D721Med (cell line): ENCODE measurements around the gene TBKBP1.
A peak's percentile ranks its signal among the peaks of the same experiment; 100 is the strongest.
"Not testable (repeated sequence)": the region's sequence is repeated elsewhere in the genome, so short reads cannot be mapped to it uniquely, and the experiment has no call there.

Source experiments
- DNase-seq: peaks from one replicate; pipeline ENCODE4 v3.0.0; 2011; ENCODE audit warnings: low spot score; ENCODE audit not compliant: insufficient read length
- FAIRE-seq: peaks from 2 replicates; lab custom pipeline; 2011; peaks lifted over from hg19 to GRCh38; lab: Jason Lieb, UNC
- TF ChIP-seq, protein P1 (sequence below): IDR thresholded peaks from 2 replicates; pipeline ENCODE4 v1.5.1; 2012; ENCODE audit warnings: mild to moderate bottlenecking, control low read depth; ENCODE audit not compliant: insufficient read depth; ENCODE audit errors: missing control alignments

Gene TBKBP1

DNA sequence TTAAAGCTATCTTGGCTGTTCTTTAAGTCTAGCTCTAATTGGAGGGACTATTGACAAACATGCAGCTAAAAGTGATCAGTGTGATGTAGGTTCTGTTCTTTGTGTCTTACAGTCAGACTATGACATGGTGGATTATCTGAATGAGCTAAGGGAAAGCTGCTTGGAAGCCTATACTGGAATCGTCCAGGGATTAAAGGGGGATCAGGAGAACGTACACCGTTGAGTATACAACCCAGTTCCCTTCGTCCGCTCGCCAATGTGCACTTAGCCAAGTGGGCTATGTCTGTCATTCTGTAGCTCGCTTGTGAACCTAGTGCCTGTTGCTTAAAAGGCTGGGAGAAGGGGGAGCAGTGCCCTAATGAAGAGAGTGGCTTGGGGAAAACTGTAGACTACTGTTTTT lies 15.8 kb upstream of the TBKBP1 start:
- TF ChIP-seq, protein P1, sequence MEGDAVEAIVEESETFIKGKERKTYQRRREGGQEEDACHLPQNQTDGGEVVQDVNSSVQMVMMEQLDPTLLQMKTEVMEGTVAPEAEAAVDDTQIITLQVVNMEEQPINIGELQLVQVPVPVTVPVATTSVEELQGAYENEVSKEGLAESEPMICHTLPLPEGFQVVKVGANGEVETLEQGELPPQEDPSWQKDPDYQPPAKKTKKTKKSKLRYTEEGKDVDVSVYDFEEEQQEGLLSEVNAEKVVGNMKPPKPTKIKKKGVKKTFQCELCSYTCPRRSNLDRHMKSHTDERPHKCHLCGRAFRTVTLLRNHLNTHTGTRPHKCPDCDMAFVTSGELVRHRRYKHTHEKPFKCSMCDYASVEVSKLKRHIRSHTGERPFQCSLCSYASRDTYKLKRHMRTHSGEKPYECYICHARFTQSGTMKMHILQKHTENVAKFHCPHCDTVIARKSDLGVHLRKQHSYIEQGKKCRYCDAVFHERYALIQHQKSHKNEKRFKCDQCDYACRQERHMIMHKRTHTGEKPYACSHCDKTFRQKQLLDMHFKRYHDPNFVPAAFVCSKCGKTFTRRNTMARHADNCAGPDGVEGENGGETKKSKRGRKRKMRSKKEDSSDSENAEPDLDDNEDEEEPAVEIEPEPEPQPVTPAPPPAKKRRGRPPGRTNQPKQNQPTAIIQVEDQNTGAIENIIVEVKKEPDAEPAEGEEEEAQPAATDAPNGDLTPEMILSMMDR = no peak
- FAIRE-seq = peak; percentile 93
- peak; percentile 51 for DNase-seq

DNA sequence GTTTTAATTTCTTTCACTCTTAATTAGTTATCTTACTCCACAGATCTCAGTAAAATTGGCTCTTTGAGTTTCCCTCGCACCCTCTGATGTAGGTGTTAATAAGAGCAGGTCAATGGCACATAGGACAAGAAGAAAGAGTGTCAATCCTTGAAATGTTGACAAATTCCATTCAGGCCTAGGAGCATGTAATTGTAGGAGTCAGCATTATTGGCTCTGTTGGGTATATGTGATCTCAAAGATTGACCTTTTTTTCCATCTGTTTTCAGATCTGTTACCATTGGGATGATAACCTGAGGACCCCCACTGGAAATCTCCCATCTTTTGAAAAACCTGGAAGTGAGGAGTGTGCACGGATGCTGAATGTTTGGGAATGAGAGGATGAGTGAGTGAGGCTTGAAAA lies 11.8 kb upstream of the TBKBP1 start:
- FAIRE-seq (no peak), DNase-seq (no peak)
- TF ChIP-seq, protein P1 = no peak

DNA sequence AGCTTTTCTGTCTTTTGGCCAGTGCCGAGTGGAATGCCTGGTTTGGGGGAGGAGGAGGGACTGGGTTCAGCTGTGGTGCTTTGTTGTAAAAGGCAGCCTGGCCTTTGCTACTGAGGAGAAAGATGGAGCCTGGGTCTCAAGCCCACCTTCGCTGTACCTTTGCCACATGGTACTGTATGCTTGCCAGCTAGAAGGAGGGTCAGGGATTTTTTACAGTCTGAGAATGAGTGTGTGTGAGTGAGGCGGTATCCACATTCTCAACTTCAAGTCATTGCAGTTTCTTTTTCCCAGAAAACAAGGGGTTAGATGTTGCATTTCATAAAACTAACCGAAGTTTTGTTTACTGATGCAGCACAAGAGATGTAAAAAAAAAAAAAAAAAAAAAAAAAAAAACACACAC lies 11.2 kb upstream of the TBKBP1 start:
- not testable (repeated sequence) for DNase-seq, FAIRE-seq

DNA sequence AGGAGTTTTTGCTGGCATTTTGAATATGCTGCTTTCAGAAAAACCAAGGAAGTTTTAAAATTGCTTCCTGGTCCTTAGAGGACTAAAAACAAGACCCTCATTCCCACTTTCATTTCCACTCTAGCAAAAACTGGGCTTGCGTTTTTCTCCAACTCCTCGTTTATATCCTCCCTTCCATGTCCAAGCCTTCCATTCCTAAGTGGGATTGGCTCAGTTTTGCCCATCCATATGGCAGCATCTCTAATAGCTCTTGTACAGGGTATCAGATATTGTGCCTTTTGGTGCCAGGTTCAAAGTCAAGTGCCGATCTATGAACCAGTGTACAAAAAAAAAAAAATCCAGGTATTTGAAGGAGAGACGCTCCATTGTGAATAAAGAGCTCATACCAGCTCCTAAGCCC lies 9.9 kb upstream of the TBKBP1 start:
- TF ChIP-seq, protein P1 = no peak
- DNase-seq (no peak), FAIRE-seq (no peak)

DNA sequence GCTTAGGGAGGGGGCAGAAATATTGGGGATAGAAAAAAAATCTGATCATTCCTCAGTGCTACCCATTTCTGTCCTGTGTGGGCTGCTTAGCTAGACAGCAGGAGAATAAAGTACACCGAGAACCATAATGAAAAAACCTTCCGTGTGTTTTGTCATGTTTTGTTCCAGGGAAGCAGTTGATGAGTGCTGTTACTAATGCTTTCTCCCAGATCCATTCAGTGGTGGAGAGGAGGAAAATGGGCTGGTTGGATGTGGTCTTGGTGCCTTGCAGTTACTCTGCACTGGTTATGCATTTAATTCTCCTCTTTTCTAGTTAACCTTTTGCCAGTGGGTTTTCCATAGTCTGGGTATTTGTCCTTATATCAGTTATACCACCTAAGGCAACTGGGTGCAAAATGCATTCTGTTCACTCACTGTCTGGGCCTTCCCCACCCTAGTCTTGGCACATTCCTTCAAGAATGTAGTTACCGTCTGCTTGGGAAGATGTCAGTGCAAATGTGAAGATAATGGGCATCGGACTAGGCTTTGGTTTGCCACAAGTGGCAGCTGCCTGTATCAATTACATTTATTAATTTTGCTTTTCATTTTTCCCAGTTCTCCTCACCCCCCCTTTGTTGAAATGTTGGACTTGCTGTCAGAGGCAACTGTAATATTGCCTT lies 9.3 kb upstream of the TBKBP1 start:
- DNase-seq = no peak
- TF ChIP-seq, protein P1 = no peak
- FAIRE-seq = no peak

DNA sequence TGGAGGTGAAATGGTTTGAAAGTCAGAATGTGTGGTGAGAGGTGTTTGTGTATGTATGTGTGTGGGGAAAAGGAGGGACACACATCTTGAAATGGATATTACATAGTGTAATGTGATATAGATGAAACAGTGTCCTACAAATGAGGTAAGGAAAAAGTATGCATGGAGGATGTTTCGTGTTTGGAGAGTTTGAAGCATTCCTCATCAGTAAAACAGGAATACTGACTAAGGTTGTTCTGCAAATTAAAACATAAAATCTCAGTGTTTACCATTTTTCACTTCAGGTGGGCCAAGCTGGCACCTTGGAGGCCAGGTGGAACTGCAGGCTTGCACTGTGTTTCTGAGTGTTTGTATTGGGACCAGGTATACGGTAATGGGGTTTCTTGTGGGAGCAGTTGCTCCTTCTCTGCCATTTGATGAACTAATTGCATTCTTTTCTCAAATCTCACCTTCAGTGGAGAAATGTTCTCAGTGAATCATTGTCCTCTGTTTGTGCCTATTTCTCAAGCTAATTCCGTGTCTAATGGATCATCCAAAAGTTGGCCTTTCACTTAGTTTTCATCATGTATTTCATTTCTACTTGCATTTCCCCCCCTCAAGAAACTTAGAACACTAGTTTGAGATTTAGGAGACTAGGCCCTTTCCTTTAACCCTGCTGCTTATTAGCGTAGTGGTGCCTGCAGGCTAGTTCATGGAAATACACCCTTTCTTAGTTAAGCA lies 8.2 kb upstream of the TBKBP1 start:
- TF ChIP-seq, protein P1 = no peak
- no peak for DNase-seq
- FAIRE-seq = no peak

DNA sequence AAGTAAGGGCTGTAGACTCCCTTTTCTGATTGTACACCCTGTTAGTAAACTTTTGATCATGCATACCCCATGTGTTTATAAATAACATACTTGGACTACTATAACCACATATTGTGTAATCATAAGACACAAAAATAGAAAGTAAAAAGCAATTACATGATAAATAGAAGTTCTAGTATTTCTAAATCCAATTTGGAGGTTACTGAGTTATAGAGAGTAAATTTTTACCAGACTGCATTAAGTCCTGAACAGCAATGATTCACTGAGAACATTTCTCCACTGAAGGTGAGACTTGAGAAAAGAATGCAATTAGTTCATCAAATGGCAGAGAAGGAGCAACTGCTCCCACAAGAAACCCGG lies 7.7 kb upstream of the TBKBP1 start:
- FAIRE-seq (no peak), DNase-seq (no peak)
- TF ChIP-seq, protein P1 = no peak
